B cell (primary cell): Measurements from ENCODE around the gene CTXND1. TPM values are rescaled to one million over a fixed set of nuclear protein-coding genes. Genes with fewer than 3 reads are reported as not detected.

Experiments
- ATAC-seq: fragments of 200-7000 bp; cut with Tn5 transposase; one replicate; pipeline ENCODE4 v1.10.0; 2021; ENCODE audit warnings: low read depth, mild to moderate bottlenecking, moderate number of reproducible peaks, moderate library complexity
- CTCF ChIA-PET: fragments of 350-600 bp; sonication (Branson Sonifier 250); formaldehyde crosslinking; loops from one replicate; lab custom pipeline; 2021; ENCODE audit warnings: antibody characterized with exemption, inconsistent platforms; lab: Charles Lee
- POLR2A ChIA-PET: fragments of 350-600 bp; sonication (Branson Sonifier 250); formaldehyde crosslinking; loops from one replicate; lab custom pipeline; 2021; ENCODE audit warnings: antibody characterized with exemption; lab: Charles Lee
- DNase-seq: peaks from one replicate; pipeline ENCODE4 v3.0.0; 2013
- H2AFZ ChIP-seq: 2 replicates; pipeline ENCODE4 v1.6.1; 2012; ENCODE audit warnings: mild to moderate bottlenecking, low read depth, low read length; ENCODE audit not compliant: insufficient read depth, poor library complexity, severe bottlenecking
- H3K27ac ChIP-seq, 2 donors: 1 replicate in 1 of 2; 2 replicates in 1 of 2; pipeline ENCODE4 v1.5.1; 2012 to 2013; ENCODE audit warnings: low read length in 2 of 2, mild to moderate bottlenecking in 2 of 2, moderate library complexity in 1 of 2
- H3K27me3 ChIP-seq, 4 experiments: fragments of 200-600 bp in 1 of 4; sonication (generic) in 1 of 4; replicated peaks in 1 of 4; 1 replicate in 2 of 4; 2 replicates in 2 of 4; pipeline versions ENCODE4 v1.6.1 to v1.7.0; 2013 to 2016; ENCODE audit warnings: low read length in 3 of 4, mild to moderate bottlenecking in 2 of 4, mixed read lengths in 1 of 4, moderate library complexity in 1 of 4; ENCODE audit not compliant: insufficient read depth in 4 of 4, control insufficient read depth in 3 of 4; ENCODE audit errors: control extremely low read depth in 1 of 4
- H3K36me3 ChIP-seq, 2 experiments: replicated peaks in 1 of 2; 1 replicate in 1 of 2; 2 replicates in 1 of 2; pipeline versions ENCODE4 v1.6.1 to v1.7.1; 2013; ENCODE audit warnings: low read length in 1 of 2; ENCODE audit not compliant: insufficient read depth in 2 of 2, control insufficient read depth in 1 of 2; ENCODE audit errors: control extremely low read depth in 1 of 2, extremely low read depth in 1 of 2
- H3K4me1 ChIP-seq, 2 donors: fragments of 200-600 bp in 1 of 2; sonication (generic) in 1 of 2; 1 replicate in 1 of 2; 2 replicates in 1 of 2; pipeline versions ENCODE4 v1.5.1 to v1.6.1; 2013 to 2017; ENCODE audit warnings: low read length in 2 of 2; ENCODE audit not compliant: control insufficient read depth in 2 of 2, insufficient read depth in 2 of 2
- H3K4me2 ChIP-seq: replicated peaks from 2 replicates; pipeline ENCODE3; 2012; ENCODE audit warnings: mild to moderate bottlenecking, low read depth, low read length; ENCODE audit not compliant: poor library complexity, severe bottlenecking
- H3K4me3 ChIP-seq, 5 experiments: fragments of 200-600 bp in 1 of 5; sonication (generic) in 1 of 5; 1 replicate in 3 of 5; 2 replicates in 2 of 5; pipeline versions ENCODE4 v1.5.1 to v1.7.0; 2011 to 2016; ENCODE audit warnings: low read length in 4 of 5, mild to moderate bottlenecking in 4 of 5, low read depth in 2 of 5, control low read depth in 1 of 5, moderate library complexity in 1 of 5; ENCODE audit not compliant: insufficient read depth in 1 of 5; ENCODE audit errors: control extremely low read depth in 1 of 5, extremely low read depth in 1 of 5
- H3K79me2 ChIP-seq: fragments of 200-600 bp; sonication (generic); one replicate; pipeline ENCODE4 v1.6.0; 2016; ENCODE audit warnings: low read length; ENCODE audit not compliant: control insufficient read depth, insufficient read depth
- H3K9ac ChIP-seq: fragments of 200-600 bp; sonication (generic); 2 replicates; pipeline ENCODE4 v1.6.1; 2017; ENCODE audit warnings: mild to moderate bottlenecking, low read length, moderate library complexity
- H3K9me3 ChIP-seq, 3 donors: one replicate each; pipeline versions ENCODE4 v1.6.1 to v1.7.1; 2013; ENCODE audit warnings: low read length in 2 of 3; ENCODE audit not compliant: control insufficient read depth in 2 of 3, insufficient read depth in 1 of 3; ENCODE audit errors: control extremely low read depth in 1 of 3
- H4K20me1 ChIP-seq: 2 replicates; pipeline ENCODE4 v1.6.0; 2012; ENCODE audit warnings: mild to moderate bottlenecking, low read length; ENCODE audit not compliant: insufficient read depth, control insufficient read depth, poor library complexity, severe bottlenecking
- H3K27ac Mint-ChIP-seq: one replicate; pipeline ENCODE4 v1.8.0; 2021; ENCODE audit warnings: mixed read lengths
- H3K27me3 Mint-ChIP-seq: one replicate; pipeline ENCODE4 v1.8.0; 2021; ENCODE audit warnings: mixed read lengths
- H3K4me1 Mint-ChIP-seq: one replicate; pipeline ENCODE4 v1.8.0; 2021; ENCODE audit warnings: mixed read lengths
- H3K4me3 Mint-ChIP-seq: one replicate; pipeline ENCODE4 v1.8.0; 2021; ENCODE audit warnings: mixed read lengths
- H3K9me3 Mint-ChIP-seq: one replicate; pipeline ENCODE4 v1.8.0; 2022; ENCODE audit warnings: mixed read lengths; ENCODE audit not compliant: insufficient read depth
- EZH2 ChIP-seq: IDR thresholded peaks from 2 replicates; pipeline ENCODE4 v1.6.1; 2012; ENCODE audit warnings: borderline replicate concordance, low read depth, mild to moderate bottlenecking, moderate library complexity, low read length; ENCODE audit not compliant: insufficient read depth, poor library complexity, severe bottlenecking
- WGBS: methylation state at CpG from one replicate; pipeline ENCODE4 v1.1.5; 2013; ENCODE audit warnings: missing lambda C conversion rate; ENCODE audit not compliant: insufficient coverage; 5-methylcytosine and 5-hydroxymethylcytosine counted together
- intact Hi-C: fragments of 100-400 bp; cut with micrococcal nuclease; formaldehyde crosslinking; loops from one replicate; pipeline ENCODE4 v1.10.0; 2022
- polyA plus RNA-seq: library from polyadenylated mRNA; depleted of rRNA; stranded (reverse); fragments of >200 nt; gene quantifications from 2 replicates; pipeline ENCODE4 v1.2.3, GENCODE V29; 2012
- total RNA-seq, 2 donors: library from RNA; stranded (reverse); fragments of 120-200 nt in 1 of 2; gene quantifications; 1 replicate in 1 of 2; 2 replicates in 1 of 2; pipeline versions ENCODE4 v1.2.3 to v1.2.4, GENCODE V29; 2013 to 2022
- TF ChIP-seq, protein P1 (sequence below): fragments of 200-600 bp; IDR thresholded peaks from one replicate; pipeline ENCODE4 v1.8.0; 2022; ENCODE audit warnings: antibody characterized with exemption, mild to moderate bottlenecking

The CTXND1 gene
- total and polyA plus RNA-seq, 2 donors (not counting 1 experiment from before 2014, with no cell fraction given): not detected

GRCh38 chr15:80194186-80194585 lies 57.8 kb downstream of the CTXND1 start:
- Histone ChIP-seq H3K4me3 (no peak overlapping the region), H2AFZ (no peak overlapping the region), H3K79me2 (no peaks in the 10 kb centered on the region), H3K4me1 (no peaks in the 10 kb centered on the region), H3K36me3 (no peaks in the 10 kb centered on the region), H3K27me3 (peaks cover 0 to 4% (median 2%) of the 10 kb centered on the region in 4 experiments), H4K20me1 (no peaks in the 10 kb centered on the region), H3K9me3 (no peaks in the 10 kb centered on the region), H3K27ac (no peak overlapping the region), H3K9ac (no peak overlapping the region), H3K4me2 (no peak overlapping the region)
- peaks cover 10% of the 10 kb centered on the region for H3K27me3 Mint-ChIP-seq
- TF ChIP-seq EZH2: no peak
- TF ChIP-seq, protein P1, sequence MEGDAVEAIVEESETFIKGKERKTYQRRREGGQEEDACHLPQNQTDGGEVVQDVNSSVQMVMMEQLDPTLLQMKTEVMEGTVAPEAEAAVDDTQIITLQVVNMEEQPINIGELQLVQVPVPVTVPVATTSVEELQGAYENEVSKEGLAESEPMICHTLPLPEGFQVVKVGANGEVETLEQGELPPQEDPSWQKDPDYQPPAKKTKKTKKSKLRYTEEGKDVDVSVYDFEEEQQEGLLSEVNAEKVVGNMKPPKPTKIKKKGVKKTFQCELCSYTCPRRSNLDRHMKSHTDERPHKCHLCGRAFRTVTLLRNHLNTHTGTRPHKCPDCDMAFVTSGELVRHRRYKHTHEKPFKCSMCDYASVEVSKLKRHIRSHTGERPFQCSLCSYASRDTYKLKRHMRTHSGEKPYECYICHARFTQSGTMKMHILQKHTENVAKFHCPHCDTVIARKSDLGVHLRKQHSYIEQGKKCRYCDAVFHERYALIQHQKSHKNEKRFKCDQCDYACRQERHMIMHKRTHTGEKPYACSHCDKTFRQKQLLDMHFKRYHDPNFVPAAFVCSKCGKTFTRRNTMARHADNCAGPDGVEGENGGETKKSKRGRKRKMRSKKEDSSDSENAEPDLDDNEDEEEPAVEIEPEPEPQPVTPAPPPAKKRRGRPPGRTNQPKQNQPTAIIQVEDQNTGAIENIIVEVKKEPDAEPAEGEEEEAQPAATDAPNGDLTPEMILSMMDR: no peak
- H3K4me1 Mint-ChIP-seq: no peaks in the 10 kb centered on the region
- intact Hi-C loops: no loop called here
- no peak for DNase-seq
- no CpG with 5 or more reads among the region's 1 CpG for WGBS
- ChIA-PET CTCF (no interaction called here), POLR2A (no interaction called here)
- no peaks in the 10 kb centered on the region for H3K9me3 Mint-ChIP-seq
- H3K27ac Mint-ChIP-seq: no peak overlapping the region
- H3K4me3 Mint-ChIP-seq: no peak overlapping the region
- ATAC-seq: no peak

DNA sequence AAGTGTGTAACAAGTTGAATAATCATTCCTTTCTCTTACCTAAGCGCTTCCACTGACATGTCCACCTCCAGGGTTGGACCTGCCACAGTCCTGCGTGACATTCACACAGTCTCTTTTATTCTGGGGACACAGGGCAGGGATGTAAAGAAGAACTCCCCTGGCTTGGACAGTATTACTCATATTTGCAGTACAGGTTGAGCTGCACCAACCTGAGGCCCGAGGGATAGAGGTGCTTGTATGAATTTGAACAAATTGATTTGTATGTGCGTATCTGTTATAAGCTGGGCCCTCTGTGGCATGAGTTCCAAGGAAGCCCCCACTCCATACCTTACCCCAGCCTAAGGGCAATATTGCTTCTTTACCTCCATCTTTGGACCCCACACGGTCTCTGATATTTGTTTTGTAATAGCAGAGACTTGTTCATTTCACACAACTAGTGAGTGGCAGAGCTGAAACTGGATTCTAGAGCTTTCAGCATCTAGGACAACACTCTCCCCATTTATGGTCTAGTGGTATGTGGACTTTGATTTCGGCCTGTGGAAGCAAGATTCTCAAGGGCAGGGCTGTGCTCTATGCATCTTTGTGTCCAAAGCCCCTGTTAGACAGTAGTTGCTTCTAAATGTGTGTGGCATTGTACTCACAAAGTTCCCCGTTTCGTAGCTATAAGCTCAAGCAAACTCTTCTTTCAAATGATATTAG lies 60.0 kb downstream of the CTXND1 start:
- Histone ChIP-seq H2AFZ (no peak overlapping the region), H3K4me3 (no peak overlapping the region), H3K9me3 (no peaks in the 10 kb centered on the region), H3K4me1 (no peaks in the 10 kb centered on the region), H3K36me3 (no peaks in the 10 kb centered on the region), H3K4me2 (no peak overlapping the region), H3K27ac (no peak overlapping the region), H4K20me1 (no peaks in the 10 kb centered on the region), H3K27me3 (no peaks in the 10 kb centered on the region), H3K79me2 (no peaks in the 10 kb centered on the region), H3K9ac (no peak overlapping the region)
- TF ChIP-seq, protein P1: no peak
- no peak for TF ChIP-seq EZH2
- intact Hi-C loops: no loop called here
- Mint-ChIP-seq H3K4me1 (no peaks in the 10 kb centered on the region), H3K27ac (no peak overlapping the region), H3K9me3 (no peaks in the 10 kb centered on the region), H3K27me3 (no peaks in the 10 kb centered on the region), H3K4me3 (no peak overlapping the region)
- WGBS: 90% methylated on average over 2 of the region's 8 CpGs
- ChIA-PET CTCF (no interaction called here), POLR2A (no interaction called here)
- DNase-seq (no peak), ATAC-seq (no peak)
